CD14-positive monocyte (primary cell): ENCODE results near the gene ELMO1. TPM values are rescaled to one million over a fixed set of nuclear protein-coding genes. Genes with fewer than 3 reads are reported as not detected.
A peak's percentile ranks its signal among the peaks of the same experiment; 100 is the strongest.

ENCODE experiments used
- DNase-seq, 3 donors: peaks; one replicate each; pipeline ENCODE4 v3.0.0-alpha.2; 2011 to 2022
- H2AFZ ChIP-seq: 2 replicates; pipeline ENCODE4 v1.6.0; 2012; ENCODE audit warnings: mild to moderate bottlenecking, low read depth, low read length, inconsistent platforms; ENCODE audit not compliant: insufficient read depth, poor library complexity, severe bottlenecking
- H3K27ac ChIP-seq, 2 donors: 1 replicate in 1 of 2; 2 replicates in 1 of 2; pipeline ENCODE4 v1.5.1; 2012 to 2013; ENCODE audit warnings: low read length in 2 of 2, control low read depth in 1 of 2, inconsistent platforms in 1 of 2, low read depth in 1 of 2, mild to moderate bottlenecking in 1 of 2
- H3K27me3 ChIP-seq, 2 donors: one replicate each; pipeline versions ENCODE4 v1.6.0 to v1.6.1; 2011 to 2013; ENCODE audit warnings: low read length in 2 of 2; ENCODE audit not compliant: control insufficient read depth in 2 of 2, insufficient read depth in 2 of 2
- H3K36me3 ChIP-seq, 2 donors: replicated peaks in 1 of 2; 1 replicate in 1 of 2; 2 replicates in 1 of 2; pipeline versions ENCODE4 v1.5.1 to v1.6.1; 2012 to 2013; ENCODE audit warnings: low read length in 2 of 2, control low read depth in 1 of 2, inconsistent platforms in 1 of 2, mild to moderate bottlenecking in 1 of 2; ENCODE audit not compliant: insufficient read depth in 2 of 2, control insufficient read depth in 1 of 2
- H3K4me1 ChIP-seq, 2 donors: 1 replicate in 1 of 2; 2 replicates in 1 of 2; pipeline versions ENCODE4 v1.5.1 to v1.6.1; 2012 to 2013; ENCODE audit warnings: low read length in 2 of 2, control low read depth in 1 of 2, inconsistent platforms in 1 of 2, mild to moderate bottlenecking in 1 of 2, moderate library complexity in 1 of 2; ENCODE audit not compliant: insufficient read depth in 2 of 2, control insufficient read depth in 1 of 2
- H3K4me2 ChIP-seq: replicated peaks from 2 replicates; pipeline ENCODE3; 2012; ENCODE audit warnings: low read length, moderate library complexity, mild to moderate bottlenecking; ENCODE audit not compliant: poor library complexity, severe bottlenecking; ENCODE audit errors: extremely low read depth
- H3K4me3 ChIP-seq, 3 experiments: fragments of 200-600 bp in 1 of 3; sonication (generic) in 1 of 3; replicated peaks in 1 of 3; 1 replicate in 2 of 3; 2 replicates in 1 of 3; pipeline ENCODE4 v1.5.1; 2011 to 2013; ENCODE audit warnings: low read length in 3 of 3, mild to moderate bottlenecking in 3 of 3, control low read depth in 2 of 3, low read depth in 2 of 3, inconsistent platforms in 1 of 3, moderate library complexity in 1 of 3
- H3K79me2 ChIP-seq: 2 replicates; pipeline ENCODE4 v1.6.0; 2012; ENCODE audit warnings: mild to moderate bottlenecking, control low read depth, inconsistent platforms, low read length, moderate library complexity; ENCODE audit not compliant: insufficient read depth
- H3K9ac ChIP-seq: 2 replicates; pipeline ENCODE4 v1.6.0; 2017; ENCODE audit warnings: low read length, mild to moderate bottlenecking; ENCODE audit not compliant: insufficient read depth, poor library complexity, severe bottlenecking
- H3K9me3 ChIP-seq, 2 donors: replicated peaks in 1 of 2; 1 replicate in 1 of 2; 2 replicates in 1 of 2; pipeline versions ENCODE4 v1.5.1 to v1.6.1; 2012 to 2013; ENCODE audit warnings: low read length in 2 of 2, control low read depth in 1 of 2; ENCODE audit not compliant: control insufficient read depth in 1 of 2, insufficient read depth in 1 of 2
- H4K20me1 ChIP-seq: 2 replicates; pipeline ENCODE4 v1.6.0; 2012; ENCODE audit warnings: mild to moderate bottlenecking, low read length, control low read depth, moderate library complexity; ENCODE audit not compliant: insufficient read depth
- H3K27ac Mint-ChIP-seq, 7 donors: one replicate each; pipeline ENCODE4 v1.8.0; 2020; ENCODE audit warnings: mild to moderate bottlenecking in 7 of 7, mixed read lengths in 7 of 7, moderate library complexity in 6 of 7, inconsistent platforms in 2 of 7
- H3K27me3 Mint-ChIP-seq, 3 donors: one replicate each; pipeline ENCODE4 v1.8.0; 2021 to 2022; ENCODE audit warnings: low read depth in 3 of 3, mild to moderate bottlenecking in 3 of 3, mixed read lengths in 3 of 3, moderate library complexity in 3 of 3, inconsistent platforms in 1 of 3
- H3K36me3 Mint-ChIP-seq, 2 donors: one replicate each; pipeline ENCODE4 v1.8.0; 2020; ENCODE audit warnings: mixed read lengths in 2 of 2, inconsistent platforms in 1 of 2, mild to moderate bottlenecking in 1 of 2
- H3K4me1 Mint-ChIP-seq: one replicate; pipeline ENCODE4 v1.8.0; 2020; ENCODE audit warnings: mild to moderate bottlenecking, mixed read lengths
- H3K4me3 Mint-ChIP-seq, 2 donors: one replicate each; pipeline ENCODE4 v1.8.0; 2020; ENCODE audit warnings: mild to moderate bottlenecking in 2 of 2, mixed read lengths in 2 of 2, moderate library complexity in 1 of 2
- H3K9me3 Mint-ChIP-seq, 7 donors: one replicate each; pipeline ENCODE4 v1.8.0; 2020 to 2022; ENCODE audit warnings: mixed read lengths in 7 of 7, mild to moderate bottlenecking in 6 of 7, moderate library complexity in 6 of 7, inconsistent platforms in 2 of 7
- WGBS: methylation state at CpG from one replicate; pipeline ENCODE4 v1.1.5; 2013; ENCODE audit warnings: missing lambda C conversion rate; ENCODE audit not compliant: insufficient coverage; 5-methylcytosine and 5-hydroxymethylcytosine counted together
- intact Hi-C, 2 donors: fragments of 100-400 bp; cut with micrococcal nuclease; formaldehyde crosslinking; loops; one replicate each; pipeline versions ENCODE4 v1.15.0 to v1.15.1; 2023
- polyA plus RNA-seq, 3 donors: library from polyadenylated mRNA; depleted of rRNA in 1 of 3; unstranded in 2 of 3; stranded (reverse) in 1 of 3; fragments of 300-500 nt in 2 of 3; fragments of >200 nt in 1 of 3; fragmentation: Illumina TruSeq in 2 of 3; gene quantifications; 1 replicate in 2 of 3; 2 replicates in 1 of 3; pipeline ENCODE4 v1.2.3, GENCODE V29; 2012 to 2021
- TF ChIP-seq, protein P1 (sequence below): fragments of 200-600 bp; IDR thresholded peaks from one replicate; pipeline ENCODE4 v1.8.0; 2022; ENCODE audit warnings: antibody characterized with exemption, mild to moderate bottlenecking

ELMO1 gene
- polyA plus RNA-seq, 3 donors, result 46.6 to 50.2 (median 46.7) TPM

GRCh38 chr7:37068038-37068437 lies 380.6 kb downstream of the ELMO1 start:
- H3K4me3 Mint-ChIP-seq, result no peak overlapping the region
- no peaks in the 10 kb centered on the region for H3K79me2 ChIP-seq
- peaks cover 4% of the 10 kb centered on the region for H3K4me1 Mint-ChIP-seq
- H3K9ac ChIP-seq, result no peak overlapping the region
- H3K4me2 ChIP-seq, result no peak overlapping the region
- no peaks in the 10 kb centered on the region for H3K4me1 ChIP-seq
- H3K27ac Mint-ChIP-seq, result no peak overlapping the region
- no peak overlapping the region for H3K4me3 ChIP-seq
- no peaks in the 10 kb centered on the region for H3K27me3 ChIP-seq
- intact Hi-C loops, result no loop called here
- H2AFZ ChIP-seq, result no peak overlapping the region
- H3K27ac ChIP-seq, result no peak overlapping the region
- H4K20me1 ChIP-seq, result peaks cover 70% of the 10 kb centered on the region
- H3K9me3 ChIP-seq, result no peaks in the 10 kb centered on the region
- H3K9me3 Mint-ChIP-seq, result no peaks in the 10 kb centered on the region
- H3K36me3 ChIP-seq, result peaks cover 0 to 12% of the 10 kb centered on the region in 2 donors
- TF ChIP-seq, protein P1, sequence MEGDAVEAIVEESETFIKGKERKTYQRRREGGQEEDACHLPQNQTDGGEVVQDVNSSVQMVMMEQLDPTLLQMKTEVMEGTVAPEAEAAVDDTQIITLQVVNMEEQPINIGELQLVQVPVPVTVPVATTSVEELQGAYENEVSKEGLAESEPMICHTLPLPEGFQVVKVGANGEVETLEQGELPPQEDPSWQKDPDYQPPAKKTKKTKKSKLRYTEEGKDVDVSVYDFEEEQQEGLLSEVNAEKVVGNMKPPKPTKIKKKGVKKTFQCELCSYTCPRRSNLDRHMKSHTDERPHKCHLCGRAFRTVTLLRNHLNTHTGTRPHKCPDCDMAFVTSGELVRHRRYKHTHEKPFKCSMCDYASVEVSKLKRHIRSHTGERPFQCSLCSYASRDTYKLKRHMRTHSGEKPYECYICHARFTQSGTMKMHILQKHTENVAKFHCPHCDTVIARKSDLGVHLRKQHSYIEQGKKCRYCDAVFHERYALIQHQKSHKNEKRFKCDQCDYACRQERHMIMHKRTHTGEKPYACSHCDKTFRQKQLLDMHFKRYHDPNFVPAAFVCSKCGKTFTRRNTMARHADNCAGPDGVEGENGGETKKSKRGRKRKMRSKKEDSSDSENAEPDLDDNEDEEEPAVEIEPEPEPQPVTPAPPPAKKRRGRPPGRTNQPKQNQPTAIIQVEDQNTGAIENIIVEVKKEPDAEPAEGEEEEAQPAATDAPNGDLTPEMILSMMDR, result no peak
- peaks cover 16 to 22% of the 10 kb centered on the region in 2 donors for H3K36me3 Mint-ChIP-seq
- peaks cover 0 to 1% (median 0%) of the 10 kb centered on the region in 3 donors for H3K27me3 Mint-ChIP-seq
- no CpG with 5 or more reads among the region's 4 CpGs for WGBS
- DNase-seq, result no peak

GRCh38 chr7:37065779-37066271 lies 382.8 kb downstream of the ELMO1 start:
- no peak overlapping the region for H2AFZ ChIP-seq
- no peaks in the 10 kb centered on the region for H3K79me2 ChIP-seq
- no peak overlapping the region for H3K4me3 ChIP-seq
- Mint-ChIP-seq H3K27ac (peak overlapping the region in 4 of 7 donors; percentile 16 to 70 (median 40)), H3K27me3 (peaks cover 0 to 1% (median 0%) of the 10 kb centered on the region in 3 donors), H3K4me1 (peaks cover 4% of the 10 kb centered on the region), H3K9me3 (no peaks in the 10 kb centered on the region), H3K36me3 (peaks cover 15% of the 10 kb centered on the region in 2 donors), H3K4me3 (no peak overlapping the region)
- no peak overlapping the region for H3K4me2 ChIP-seq
- TF ChIP-seq, protein P1, result no peak
- no peaks in the 10 kb centered on the region for H3K27me3 ChIP-seq
- 100% methylated on average over 1 of the region's 5 CpGs for WGBS
- peaks cover 75% of the 10 kb centered on the region for H4K20me1 ChIP-seq
- no peaks in the 10 kb centered on the region for H3K9me3 ChIP-seq
- peaks cover 3 to 17% of the 10 kb centered on the region in 2 donors for H3K36me3 ChIP-seq
- peak; percentile 7 to 71 (median 20) for DNase-seq
- no peak overlapping the region for H3K9ac ChIP-seq
- intact Hi-C loops, result no loop called here
- H3K27ac ChIP-seq, result no peak overlapping the region
- H3K4me1 ChIP-seq, result no peaks in the 10 kb centered on the region
